Loucy (cell line): ENCODE results near the gene MATR3.
"Not testable (repeated sequence)": the region's sequence is repeated elsewhere in the genome, so short reads cannot be mapped to it uniquely, and the experiment has no call there.

Source experiments
- H2AFZ ChIP-seq: fragments of 200-600 bp; sonication (generic); 2 replicates; pipeline ENCODE4 v1.6.0; 2016; ENCODE audit warnings: antibody characterized with exemption, mild to moderate bottlenecking, low read length, moderate library complexity
- H3F3A ChIP-seq: fragments of 200-600 bp; 2 replicates; pipeline ENCODE4 v1.6.0; 2016; ENCODE audit warnings: antibody characterized with exemption, low read depth, mild to moderate bottlenecking
- H3K27me3 ChIP-seq: fragments of 200-600 bp; sonication (generic); 2 replicates; pipeline ENCODE4 v1.6.1; 2014; ENCODE audit warnings: low read length, mild to moderate bottlenecking; ENCODE audit not compliant: insufficient read depth, poor library complexity, severe bottlenecking
- H3K36me3 ChIP-seq: fragments of 200-600 bp; sonication (generic); 2 replicates; pipeline ENCODE4 v1.6.1; 2016; ENCODE audit warnings: low read length; ENCODE audit not compliant: insufficient read depth
- H3K4me1 ChIP-seq: fragments of 200-600 bp; sonication (generic); 2 replicates; pipeline ENCODE4 v1.5.1; 2014; ENCODE audit warnings: low read length, mild to moderate bottlenecking; ENCODE audit not compliant: insufficient read depth, poor library complexity, severe bottlenecking
- H3K4me2 ChIP-seq: fragments of 200-600 bp; sonication (generic); 2 replicates; pipeline ENCODE4 v1.6.0; 2014; ENCODE audit warnings: antibody characterized with exemption, low read length, low read depth, mild to moderate bottlenecking; ENCODE audit not compliant: poor library complexity, severe bottlenecking
- H3K4me3 ChIP-seq: fragments of 200-600 bp; sonication (generic); 2 replicates; pipeline ENCODE4 v1.5.1; 2014; ENCODE audit warnings: low read length, mild to moderate bottlenecking, mixed read lengths; ENCODE audit not compliant: poor library complexity, severe bottlenecking
- H3K79me2 ChIP-seq: fragments of 200-600 bp; sonication (generic); 2 replicates; pipeline ENCODE4 v1.6.1; 2014; ENCODE audit warnings: low read length; ENCODE audit not compliant: insufficient read depth
- H3K9ac ChIP-seq: fragments of 200-600 bp; sonication (generic); 2 replicates; pipeline ENCODE4 v1.6.0; 2014; ENCODE audit warnings: mild to moderate bottlenecking, low read depth, low read length, moderate library complexity; ENCODE audit not compliant: poor library complexity, severe bottlenecking
- H3K9me2 ChIP-seq: fragments of 200-600 bp; sonication (generic); replicated peaks from 2 replicates; pipeline ENCODE4 v1.6.1; 2016; ENCODE audit warnings: low read depth, low read length, mixed read lengths
- H3K9me3 ChIP-seq: fragments of 200-600 bp; sonication (generic); 2 replicates; pipeline ENCODE4 v1.6.1; 2014; ENCODE audit warnings: mild to moderate bottlenecking, antibody characterized with exemption, low read length, low read depth; ENCODE audit not compliant: insufficient read depth
- H4K20me1 ChIP-seq: fragments of 200-600 bp; sonication (generic); 2 replicates; pipeline ENCODE4 v1.6.0; 2014; ENCODE audit warnings: antibody characterized with exemption, low read length, mild to moderate bottlenecking; ENCODE audit not compliant: insufficient read depth, poor library complexity, severe bottlenecking
- CTCF ChIP-seq: fragments of 200-600 bp; sonication (generic); conservative IDR thresholded peaks from 2 replicates; pipeline ENCODE4 v1.5.1; 2014; ENCODE audit warnings: mild to moderate bottlenecking, antibody characterized with exemption, low read length
- EZH2phosphoT487 ChIP-seq: fragments of 200-600 bp; IDR thresholded peaks from 2 replicates; pipeline ENCODE4 v1.6.1; 2018; ENCODE audit warnings: antibody characterized with exemption, mild to moderate bottlenecking, moderate library complexity, borderline replicate concordance

Gene MATR3

GRCh38 chr5:139344177-139344576 is 50.6 kb downstream of the MATR3 start:
- Histone ChIP-seq H3K4me3 (peak overlapping the region; percentile 93), H3K4me1 (peaks cover 29% of the 10 kb centered on the region), H3F3A (peaks cover 3% of the 10 kb centered on the region; the same call in 1 of the 2 replicates), H3K9ac (peak overlapping the region; percentile 92), H3K79me2 (peaks cover 69% of the 10 kb centered on the region), H3K9me2 (no peaks in the 10 kb centered on the region), H3K9me3 (no peaks in the 10 kb centered on the region), H3K36me3 (no peaks in the 10 kb centered on the region), H3K27me3 (no peaks in the 10 kb centered on the region), H4K20me1 (peaks cover 63% of the 10 kb centered on the region), H3K4me2 (peak overlapping the region; percentile 96), H2AFZ (no peak overlapping the region)
- TF ChIP-seq CTCF (no peak), EZH2phosphoT487 (no peak)

- not testable (repeated sequence) for H3K9me3 ChIP-seq, H2AFZ ChIP-seq, H3K36me3 ChIP-seq, H3K9me2 ChIP-seq, H3F3A ChIP-seq, H3K9ac ChIP-seq, H3K27me3 ChIP-seq
- H4K20me1 ChIP-seq: peaks cover 75% of the 10 kb centered on the region
- H3K79me2 ChIP-seq: peaks cover 82% of the 10 kb centered on the region
- H3K4me2 ChIP-seq: peak overlapping the region; percentile 96
- H3K4me1 ChIP-seq: peaks cover 29% of the 10 kb centered on the region
- H3K4me3 ChIP-seq: peak overlapping the region; percentile 93
These were observed 51.9 kb downstream of the MATR3 start for GRCh38 chr5:139345442-139345841.

GRCh38 chr5:139347863-139348262 is 54.3 kb downstream of the MATR3 start:
- not testable (repeated sequence) for H3K27me3 ChIP-seq, H3F3A ChIP-seq, H3K9me3 ChIP-seq, H3K36me3 ChIP-seq, H3K9ac ChIP-seq, H2AFZ ChIP-seq, H3K4me3 ChIP-seq, H3K4me2 ChIP-seq, H3K9me2 ChIP-seq
- Histone ChIP-seq H3K4me1 (peaks cover 22% of the 10 kb centered on the region), H4K20me1 (peaks cover 87% of the 10 kb centered on the region), H3K79me2 (peaks cover 100% of the 10 kb centered on the region)

GRCh38 chr5:139354186-139354585 is 60.6 kb downstream of the MATR3 start:
- Histone ChIP-seq H3K9me3 (no peaks in the 10 kb centered on the region), H3K4me2 (no peak overlapping the region), H3K36me3 (peaks cover 31% of the 10 kb centered on the region), H2AFZ (no peak overlapping the region), H3F3A (no peaks in the 10 kb centered on the region; the same call in 1 of the 2 replicates), H3K79me2 (peaks cover 100% of the 10 kb centered on the region), H3K9me2 (no peaks in the 10 kb centered on the region), H4K20me1 (peaks cover 88% of the 10 kb centered on the region), H3K4me1 (no peaks in the 10 kb centered on the region), H3K9ac (no peak overlapping the region), H3K27me3 (no peaks in the 10 kb centered on the region), H3K4me3 (no peak overlapping the region)
- no peak for TF ChIP-seq EZH2phosphoT487
- no peak for TF ChIP-seq CTCF

GRCh38 chr5:139355900-139356299 is 62.4 kb downstream of the MATR3 start:
- H3K9me3 ChIP-seq, H3K4me1 ChIP-seq, H3F3A ChIP-seq, H3K4me2 ChIP-seq, H3K9me2 ChIP-seq, H2AFZ ChIP-seq, H3K4me3 ChIP-seq, H3K27me3 ChIP-seq, H3K9ac ChIP-seq: not testable (repeated sequence)
- Histone ChIP-seq H3K36me3 (peaks cover 31% of the 10 kb centered on the region), H4K20me1 (peaks cover 87% of the 10 kb centered on the region), H3K79me2 (peaks cover 100% of the 10 kb centered on the region)
